SH-SY5Y (cell line): ENCODE data around the gene PRPH.

Experiments used
- GATA2 ChIP-seq: IDR thresholded peaks from 2 replicates; pipeline ENCODE4 v1.6.1; 2011; ENCODE audit warnings: mild to moderate bottlenecking, low read depth, low read length
- GATA3 ChIP-seq: IDR thresholded peaks from 2 replicates; pipeline ENCODE4 v1.6.1; 2011; ENCODE audit warnings: low read depth, mild to moderate bottlenecking, low read length, moderate library complexity

- TF ChIP-seq GATA2 (no peak), GATA3 (no peak)
These were observed 204 bp upstream of the PRPH start for GRCh38 chr12:49294804-49295081.
